Activated CD4-positive, alpha-beta memory T cell treated with anti-CD3 and anti-CD28 coated beads for 36 hours (primary cell): ENCODE data around the gene TSPAN5. TPM values are rescaled to one million over a fixed set of nuclear protein-coding genes. Genes with fewer than 3 reads are reported as not detected.
A peak's percentile ranks its signal among the peaks of the same experiment; 100 is the strongest.

Experiments used
- CTCF ChIA-PET: fragments of 350-600 bp; sonication (Branson Sonifier 250); formaldehyde crosslinking; loops from one replicate; lab custom pipeline; 2021; ENCODE audit warnings: antibody characterized with exemption, inconsistent platforms; lab: Charles Lee
- POLR2A ChIA-PET: fragments of 350-600 bp; sonication (Branson Sonifier 250); formaldehyde crosslinking; loops from one replicate; lab custom pipeline; 2021; ENCODE audit warnings: antibody characterized with exemption; lab: Charles Lee
- DNase-seq: peaks from one replicate; pipeline ENCODE4 v3.0.0-alpha.2; 2020
- H3K27ac Mint-ChIP-seq: one replicate; pipeline ENCODE4 v1.8.0; 2021; ENCODE audit warnings: mixed read lengths
- H3K27me3 Mint-ChIP-seq: one replicate; pipeline ENCODE4 v1.8.0; 2021; ENCODE audit warnings: mixed read lengths
- H3K36me3 Mint-ChIP-seq: one replicate; pipeline ENCODE4 v1.8.0; 2021; ENCODE audit warnings: mixed read lengths
- H3K4me1 Mint-ChIP-seq: one replicate; pipeline ENCODE4 v1.8.0; 2021; ENCODE audit warnings: low read depth, mixed read lengths
- H3K4me3 Mint-ChIP-seq: one replicate; pipeline ENCODE4 v1.8.0; 2021; ENCODE audit warnings: mild to moderate bottlenecking, mixed read lengths
- H3K9me3 Mint-ChIP-seq: one replicate; pipeline ENCODE4 v1.8.0; 2021; ENCODE audit warnings: mixed read lengths
- intact Hi-C: fragments of 100-400 bp; cut with micrococcal nuclease; formaldehyde crosslinking; loops from one replicate; pipeline ENCODE4 v1.15.1; 2023
- total RNA-seq, 2 experiments: library from RNA; stranded (reverse); gene quantifications; one replicate each; pipeline ENCODE4 v1.2.3, GENCODE V29; 2021

Gene TSPAN5
- total RNA-seq, 2 experiments from 2014 or later: 19.2 to 20.4 TPM

DNA sequence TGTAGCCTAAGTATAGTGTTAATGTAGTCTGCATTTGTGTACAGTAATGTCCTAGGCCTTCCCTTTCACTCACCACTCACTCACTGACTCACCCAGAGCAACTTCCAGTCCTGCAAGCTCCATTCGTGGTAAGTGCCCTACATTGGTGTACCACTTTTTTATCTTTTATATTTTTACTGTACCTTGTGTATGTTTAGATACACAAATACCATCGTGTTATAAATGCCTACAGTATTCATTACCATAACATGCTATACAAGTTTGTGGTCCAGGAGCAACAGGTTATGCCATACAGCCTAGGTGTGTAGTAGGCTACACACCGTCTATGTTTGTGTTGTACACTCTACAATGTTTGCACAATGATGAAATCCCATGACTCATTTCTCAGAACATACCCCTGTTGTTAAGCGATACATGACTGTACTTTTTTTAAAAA, 15.4 kb downstream of the TSPAN5 start:
- H3K27me3 Mint-ChIP-seq: no peaks in the 10 kb centered on the region
- H3K36me3 Mint-ChIP-seq: no peaks in the 10 kb centered on the region
- POLR2A ChIA-PET: no interaction called here
- H3K4me3 Mint-ChIP-seq: no peak overlapping the region
- DNase-seq: peak; percentile 44
- intact Hi-C loops: loop anchor here (1.0 kb wide), 4 partner anchors 12 to 286 kb away; partner anchors contain the start of gene EIF4E
- peak overlapping the region; percentile 55 for H3K27ac Mint-ChIP-seq
- CTCF ChIA-PET: interaction anchor here (1.3 kb wide), 1 partner anchor 13 kb away, joined by 3 read pairs; no protein-coding TSS in a partner anchor
- no peaks in the 10 kb centered on the region for H3K9me3 Mint-ChIP-seq
- peaks cover 74% of the 10 kb centered on the region for H3K4me1 Mint-ChIP-seq

DNA sequence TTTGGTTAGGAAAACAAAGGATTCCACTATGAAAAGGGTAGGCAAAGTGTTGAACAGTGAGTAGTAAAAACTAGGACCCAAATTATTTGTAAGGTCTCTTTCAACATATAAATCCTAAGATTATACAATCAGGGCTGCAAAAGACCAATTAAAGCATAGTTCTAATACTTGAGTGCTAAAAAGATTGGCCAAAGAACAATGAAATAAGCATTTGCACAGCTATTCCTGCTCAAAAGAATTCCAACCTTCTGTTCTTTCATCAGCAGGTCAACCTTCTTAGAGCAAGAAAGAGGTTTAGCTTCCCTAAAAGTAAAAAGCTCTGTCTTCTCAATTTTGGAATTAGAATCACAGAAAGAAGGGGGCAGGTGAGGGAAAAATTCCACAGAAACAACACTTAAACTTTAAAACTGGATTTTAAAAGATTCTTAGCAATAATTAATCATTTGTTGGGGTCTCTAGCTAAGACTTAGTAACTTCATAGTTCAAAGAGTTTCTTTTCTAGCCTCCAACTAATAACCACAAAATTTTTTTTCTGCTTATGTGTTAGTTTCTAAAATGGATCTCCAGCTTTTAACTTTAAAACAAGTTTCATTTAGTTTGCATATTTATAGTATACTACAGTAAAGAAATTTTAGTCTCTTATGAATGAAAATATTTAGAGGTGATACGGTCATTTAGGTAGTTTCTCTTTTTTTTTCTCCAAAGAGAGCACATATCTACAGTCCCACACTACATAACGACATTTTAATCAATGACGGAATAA, 16.3 kb downstream of the TSPAN5 start:
- H3K27ac Mint-ChIP-seq: no peak overlapping the region
- CTCF ChIA-PET: interaction anchor here (1.0 to 1.3 kb wide), 4 partner anchors 13 to 763 kb away, joined by 3 read pairs; no protein-coding TSS in a partner anchor
- no peak for DNase-seq
- POLR2A ChIA-PET: interaction anchor here (1.2 kb wide), 1 partner anchor 16 kb away, joined by 3 read pairs; the partner anchor contains the start of gene TSPAN5
- no peaks in the 10 kb centered on the region for H3K27me3 Mint-ChIP-seq
- intact Hi-C loops: no loop called here
- no peaks in the 10 kb centered on the region for H3K36me3 Mint-ChIP-seq
- no peaks in the 10 kb centered on the region for H3K9me3 Mint-ChIP-seq
- peaks cover 75% of the 10 kb centered on the region for H3K4me1 Mint-ChIP-seq
- H3K4me3 Mint-ChIP-seq: no peak overlapping the region

DNA sequence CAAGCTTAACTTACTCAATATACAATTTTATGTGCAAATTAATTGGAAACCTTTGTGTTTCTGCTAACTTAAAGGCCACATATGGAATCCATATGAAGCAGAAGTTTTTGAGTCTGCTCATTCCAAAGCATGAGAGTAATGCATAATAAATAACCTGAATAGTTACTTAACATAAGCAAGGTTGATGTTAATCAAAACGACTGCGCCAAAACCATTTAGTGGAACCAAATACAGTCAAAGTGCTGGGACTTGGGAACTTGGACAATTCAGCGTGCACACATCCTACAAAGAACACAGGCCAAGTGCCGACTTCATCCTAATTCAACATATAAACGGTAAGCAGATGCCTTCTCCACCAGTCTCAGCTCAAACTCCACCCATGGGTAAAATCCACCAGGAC, 17.0 kb downstream of the TSPAN5 start:
- Mint-ChIP-seq H3K4me1 (peaks cover 71% of the 10 kb centered on the region), H3K4me3 (no peak overlapping the region), H3K27me3 (no peaks in the 10 kb centered on the region), H3K36me3 (no peaks in the 10 kb centered on the region), H3K27ac (no peak overlapping the region), H3K9me3 (no peaks in the 10 kb centered on the region)
- intact Hi-C loops: no loop called here
- no peak for DNase-seq
- CTCF ChIA-PET: interaction anchor here (1.0 to 1.3 kb wide), 3 partner anchors 14 to 764 kb away, joined by 3 read pairs; no protein-coding TSS in a partner anchor
- POLR2A ChIA-PET: interaction anchor here (1.2 kb wide), 1 partner anchor 17 kb away, joined by 3 read pairs; the partner anchor contains the start of gene TSPAN5

DNA sequence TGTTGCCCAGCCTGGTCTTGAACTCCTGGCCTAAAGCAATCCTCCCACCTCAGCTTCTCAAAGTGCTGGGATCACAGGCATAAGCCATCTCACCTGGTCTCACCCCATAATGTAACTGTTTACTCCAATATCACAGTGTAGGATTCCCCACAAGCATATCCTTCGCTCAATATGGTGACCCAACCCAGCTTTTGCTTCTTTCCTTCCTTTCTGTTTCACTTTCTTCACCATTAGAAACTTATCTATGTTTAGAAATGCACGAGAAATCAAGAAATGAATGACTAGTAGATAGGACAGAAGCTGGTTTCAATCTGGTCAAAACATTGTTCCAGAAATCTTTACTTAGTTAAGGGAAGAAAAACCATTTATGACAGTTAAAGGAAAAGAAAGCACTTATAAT, 18.9 kb downstream of the TSPAN5 start:
- POLR2A ChIA-PET: interaction anchor here (1.1 to 1.4 kb wide), 2 partner anchors 20 to 36 kb away, joined by 3 to 5 read pairs; no protein-coding TSS in a partner anchor
- peaks cover 56% of the 10 kb centered on the region for H3K4me1 Mint-ChIP-seq
- intact Hi-C loops: loop anchor here (1.0 kb wide), 1 partner anchor 24 kb away; no protein-coding TSS in a partner anchor

DNA sequence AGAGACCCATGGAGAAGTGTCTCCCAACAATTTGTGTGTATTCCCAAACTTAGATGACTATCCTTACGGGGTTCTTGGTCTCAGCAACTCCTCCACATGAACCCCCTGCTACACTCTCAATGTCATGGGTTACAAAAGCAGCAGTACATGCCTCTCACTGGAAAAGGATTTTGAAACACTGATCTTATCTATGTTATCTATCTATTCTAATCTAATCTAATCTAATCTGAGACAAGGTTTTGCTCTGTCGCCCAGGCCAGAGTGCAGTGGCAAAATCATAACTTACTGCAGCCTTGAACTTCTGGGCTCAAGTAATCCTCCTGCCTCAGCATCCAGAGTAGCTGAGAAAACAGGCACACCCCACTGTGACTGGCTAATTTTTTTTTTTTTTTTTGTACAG, 19.3 kb downstream of the TSPAN5 start:
- DNase-seq: no peak
- Mint-ChIP-seq H3K4me3 (peak overlapping the region; percentile 66), H3K4me1 (peaks cover 54% of the 10 kb centered on the region), H3K9me3 (no peaks in the 10 kb centered on the region), H3K27me3 (no peaks in the 10 kb centered on the region), H3K27ac (peak overlapping the region; percentile 74), H3K36me3 (no peaks in the 10 kb centered on the region)
- intact Hi-C loops: loop anchor here (1.0 kb wide), 1 partner anchor 24 kb away; no protein-coding TSS in a partner anchor
- ChIA-PET CTCF (no interaction called here), POLR2A (interaction anchor here (1.1 to 1.4 kb wide), 2 partner anchors 21 to 36 kb away, joined by 3 to 5 read pairs; no protein-coding TSS in a partner anchor)

More for the DNA sequence above, 18.9 kb downstream of the TSPAN5 start:
- Mint-ChIP-seq H3K27me3 (no peaks in the 10 kb centered on the region), H3K36me3 (no peaks in the 10 kb centered on the region), H3K27ac (peak overlapping the region; percentile 74), H3K4me3 (peak overlapping the region; percentile 66), H3K9me3 (no peaks in the 10 kb centered on the region)
- CTCF ChIA-PET: interaction anchor here (1.4 kb wide), 1 partner anchor 172 kb away, joined by 3 read pairs; no protein-coding TSS in a partner anchor
- DNase-seq: no peak

DNA sequence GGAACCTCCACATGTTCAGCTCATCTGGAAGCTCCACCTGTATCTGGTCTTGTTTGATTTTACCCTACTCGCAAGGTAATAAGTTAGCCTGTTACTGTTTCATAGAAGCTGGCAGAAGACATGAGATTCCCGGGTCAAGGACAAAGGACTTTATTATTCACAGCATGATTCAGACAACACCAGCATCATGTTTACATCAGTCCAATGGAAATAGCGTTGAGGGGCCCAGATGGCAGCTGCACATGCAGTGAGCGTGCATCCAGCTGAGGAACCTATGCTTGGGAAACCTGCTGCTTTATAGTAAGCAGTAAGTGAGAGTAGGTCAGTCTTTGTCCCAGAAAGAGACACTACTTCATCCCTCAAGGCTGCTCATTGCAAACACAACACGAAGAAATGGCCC, 19.8 kb downstream of the TSPAN5 start:
- peaks cover 50% of the 10 kb centered on the region for H3K4me1 Mint-ChIP-seq
- no peak overlapping the region for H3K4me3 Mint-ChIP-seq
- intact Hi-C loops: loop anchor here (1.0 kb wide), 1 partner anchor 25 kb away; no protein-coding TSS in a partner anchor
- no peaks in the 10 kb centered on the region for H3K9me3 Mint-ChIP-seq
- CTCF ChIA-PET: no interaction called here
- DNase-seq: no peak
- H3K27me3 Mint-ChIP-seq: no peaks in the 10 kb centered on the region
- no peaks in the 10 kb centered on the region for H3K36me3 Mint-ChIP-seq
- no peak overlapping the region for H3K27ac Mint-ChIP-seq
- POLR2A ChIA-PET: no interaction called here

DNA sequence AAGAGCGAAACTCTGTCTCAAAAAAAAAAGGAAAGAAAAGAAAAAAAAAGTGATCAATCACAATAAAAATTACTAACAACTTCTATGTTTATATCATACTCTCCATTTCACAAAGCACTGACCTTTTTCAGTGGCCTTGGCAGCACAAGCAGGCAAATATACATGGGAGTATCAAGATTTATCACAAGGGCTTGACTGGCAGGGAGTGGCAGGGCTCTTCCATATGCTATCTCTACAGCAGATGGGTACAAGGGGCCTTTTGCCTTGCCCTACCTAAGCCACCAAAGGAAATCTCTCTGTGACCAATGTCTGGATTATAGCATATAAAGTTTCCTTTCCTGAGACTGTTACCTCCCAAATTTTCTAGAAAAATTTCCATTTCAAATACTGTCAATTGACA, 24.4 kb downstream of the TSPAN5 start:
- Mint-ChIP-seq H3K27ac (no peak overlapping the region), H3K4me1 (peaks cover 43% of the 10 kb centered on the region), H3K27me3 (no peaks in the 10 kb centered on the region), H3K36me3 (no peaks in the 10 kb centered on the region), H3K4me3 (no peak overlapping the region), H3K9me3 (no peaks in the 10 kb centered on the region)
- ChIA-PET CTCF (no interaction called here), POLR2A (no interaction called here)
- no peak for DNase-seq
- intact Hi-C loops: no loop called here

DNA sequence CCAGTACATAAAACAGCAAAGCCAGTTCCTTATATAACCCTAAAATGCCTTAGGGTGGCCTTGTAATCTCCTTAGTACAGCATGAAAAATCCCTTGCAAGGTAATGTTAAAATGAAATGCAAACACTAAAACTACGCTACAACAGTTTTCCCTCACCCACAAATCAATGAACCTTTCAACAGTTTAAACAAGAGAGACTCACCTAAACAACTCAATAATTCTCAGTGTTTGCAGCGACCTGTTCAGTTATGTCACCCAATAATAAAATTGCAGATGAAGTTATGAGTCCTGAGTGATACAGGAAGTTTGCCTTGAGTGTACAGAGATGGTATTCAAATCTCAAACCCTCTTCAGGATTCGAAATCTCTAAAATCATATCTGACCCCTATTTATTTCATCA, 25.3 kb downstream of the TSPAN5 start:
- no peaks in the 10 kb centered on the region for H3K27me3 Mint-ChIP-seq
- no peak overlapping the region for H3K4me3 Mint-ChIP-seq
- intact Hi-C loops: no loop called here
- ChIA-PET POLR2A (no interaction called here), CTCF (no interaction called here)
- H3K4me1 Mint-ChIP-seq: peaks cover 41% of the 10 kb centered on the region
- no peaks in the 10 kb centered on the region for H3K36me3 Mint-ChIP-seq
- DNase-seq: no peak
- no peak overlapping the region for H3K27ac Mint-ChIP-seq
- H3K9me3 Mint-ChIP-seq: no peaks in the 10 kb centered on the region

DNA sequence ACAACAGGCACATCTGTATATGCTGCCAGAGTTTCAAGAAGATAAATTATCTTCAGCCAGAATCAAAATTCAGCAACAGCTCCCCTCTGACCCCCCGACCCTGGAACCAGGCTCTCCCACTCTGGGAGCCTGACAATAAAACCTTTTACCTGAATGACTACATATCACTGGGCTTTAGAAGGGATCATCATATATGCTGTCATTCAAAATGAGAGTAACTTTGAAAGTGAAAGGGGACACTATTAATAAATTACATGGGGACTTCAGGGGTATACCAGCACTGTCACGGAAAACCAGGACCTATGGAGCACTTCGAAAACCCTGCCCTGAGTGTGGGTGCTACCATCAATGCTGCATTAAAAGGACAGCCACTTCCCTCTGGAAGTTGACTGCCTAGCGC, 26.2 kb downstream of the TSPAN5 start:
- ChIA-PET POLR2A (no interaction called here), CTCF (no interaction called here)
- H3K27ac Mint-ChIP-seq: no peak overlapping the region
- H3K4me3 Mint-ChIP-seq: no peak overlapping the region
- intact Hi-C loops: no loop called here
- no peaks in the 10 kb centered on the region for H3K9me3 Mint-ChIP-seq
- H3K4me1 Mint-ChIP-seq: peaks cover 46% of the 10 kb centered on the region
- DNase-seq: no peak
- no peaks in the 10 kb centered on the region for H3K27me3 Mint-ChIP-seq
- H3K36me3 Mint-ChIP-seq: no peaks in the 10 kb centered on the region

DNA sequence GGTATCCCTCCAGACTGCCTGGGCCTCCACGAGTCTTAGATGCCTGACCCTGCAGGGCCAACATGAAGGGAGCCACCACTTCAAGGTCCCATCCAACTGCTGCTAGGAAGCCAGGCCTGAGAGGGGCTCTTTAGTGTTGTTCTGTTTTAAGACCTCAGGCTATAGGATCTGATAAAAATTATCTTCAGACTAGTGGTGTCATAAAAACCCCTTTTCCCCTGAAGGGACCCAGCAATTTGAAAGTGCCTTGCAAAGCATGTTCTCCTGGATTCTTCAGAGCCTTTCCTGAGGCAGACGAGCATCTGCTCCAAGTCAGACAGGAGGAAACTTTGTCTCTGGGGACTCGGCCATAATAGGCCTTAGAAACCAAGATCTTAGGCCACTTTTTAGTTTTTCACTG, 26.9 kb downstream of the TSPAN5 start:
- Mint-ChIP-seq H3K4me3 (no peak overlapping the region), H3K27me3 (no peaks in the 10 kb centered on the region), H3K36me3 (no peaks in the 10 kb centered on the region), H3K9me3 (no peaks in the 10 kb centered on the region), H3K4me1 (peaks cover 53% of the 10 kb centered on the region), H3K27ac (no peak overlapping the region)
- POLR2A ChIA-PET: no interaction called here
- no peak for DNase-seq
- intact Hi-C loops: no loop called here
- CTCF ChIA-PET: no interaction called here

DNA sequence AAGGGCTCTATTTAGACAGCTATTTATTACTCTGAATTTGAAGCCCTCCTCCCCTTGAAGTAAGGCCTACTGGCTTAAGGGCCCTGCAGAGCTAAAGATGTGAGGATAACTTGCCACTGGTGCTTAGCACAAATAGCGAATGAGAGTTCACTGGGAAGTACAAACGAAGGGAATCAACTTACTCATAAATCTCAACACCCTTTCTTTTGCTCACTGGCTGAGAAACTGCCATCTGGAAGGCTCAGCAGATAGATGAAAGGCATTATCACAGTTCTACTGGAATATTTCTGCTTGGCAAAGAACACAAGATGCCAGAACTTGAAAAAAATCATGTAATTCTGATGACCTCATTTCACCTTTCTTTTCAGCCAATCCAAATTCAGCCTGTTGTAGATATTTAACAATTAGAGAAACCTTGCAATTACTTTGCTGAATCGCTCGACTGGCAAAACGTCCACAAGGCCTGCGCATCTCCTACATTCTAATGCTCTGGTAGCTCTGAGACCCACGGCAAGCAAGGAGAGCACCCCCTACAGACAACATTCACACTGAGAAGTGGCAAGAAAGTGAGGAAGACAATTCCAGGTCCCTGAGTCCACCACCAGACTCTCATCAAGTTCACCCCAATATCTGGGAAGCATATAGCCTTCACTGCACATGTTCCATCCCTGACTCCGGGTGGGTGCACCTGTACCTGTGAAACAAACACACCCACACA, 27.5 kb downstream of the TSPAN5 start:
- H3K4me3 Mint-ChIP-seq: no peak overlapping the region
- peaks cover 59% of the 10 kb centered on the region for H3K4me1 Mint-ChIP-seq
- H3K9me3 Mint-ChIP-seq: no peaks in the 10 kb centered on the region
- H3K27me3 Mint-ChIP-seq: no peaks in the 10 kb centered on the region
- H3K27ac Mint-ChIP-seq: no peak overlapping the region
- no peak for DNase-seq
- intact Hi-C loops: no loop called here
- H3K36me3 Mint-ChIP-seq: no peaks in the 10 kb centered on the region
- ChIA-PET POLR2A (no interaction called here), CTCF (no interaction called here)
